DOHH2 (cell line): ENCODE data around the gene TRIP6.

Source experiments
- CTCF ChIP-seq: fragments of 200-600 bp; sonication (generic); IDR thresholded peaks from one replicate; pipeline ENCODE4 v1.5.1; 2014; ENCODE audit warnings: antibody characterized with exemption, mild to moderate bottlenecking, low read depth, low read length; ENCODE audit not compliant: poor library complexity, severe bottlenecking
- EZH2phosphoT487 ChIP-seq: fragments of 200-600 bp; sonication (generic); IDR thresholded peaks from 2 replicates; pipeline ENCODE4 v1.6.1; 2017; ENCODE audit warnings: borderline replicate concordance, mild to moderate bottlenecking, antibody characterized with exemption, low read length, moderate library complexity, mixed read lengths

- TF ChIP-seq CTCF (no peak), EZH2phosphoT487 (no peak)
These were observed 7.1 kb downstream of the TRIP6 start for GRCh38 chr7:100874300-100874576.
